Stimulated activated CD4-positive, alpha-beta T cell treated with anti-CD3 and anti-CD28 coated beads, Interleukin-2, amount 100 ng/mL, for 4 hours (primary cell): ENCODE measurements around the gene TLCD1.

Experiments used
- DNase-seq: peaks from one replicate; pipeline ENCODE4 v3.0.0-alpha.2; 2020; ENCODE audit warnings: low read depth

Gene TLCD1, protein sequence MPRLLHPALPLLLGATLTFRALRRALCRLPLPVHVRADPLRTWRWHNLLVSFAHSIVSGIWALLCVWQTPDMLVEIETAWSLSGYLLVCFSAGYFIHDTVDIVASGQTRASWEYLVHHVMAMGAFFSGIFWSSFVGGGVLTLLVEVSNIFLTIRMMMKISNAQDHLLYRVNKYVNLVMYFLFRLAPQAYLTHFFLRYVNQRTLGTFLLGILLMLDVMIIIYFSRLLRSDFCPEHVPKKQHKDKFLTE

DNA sequence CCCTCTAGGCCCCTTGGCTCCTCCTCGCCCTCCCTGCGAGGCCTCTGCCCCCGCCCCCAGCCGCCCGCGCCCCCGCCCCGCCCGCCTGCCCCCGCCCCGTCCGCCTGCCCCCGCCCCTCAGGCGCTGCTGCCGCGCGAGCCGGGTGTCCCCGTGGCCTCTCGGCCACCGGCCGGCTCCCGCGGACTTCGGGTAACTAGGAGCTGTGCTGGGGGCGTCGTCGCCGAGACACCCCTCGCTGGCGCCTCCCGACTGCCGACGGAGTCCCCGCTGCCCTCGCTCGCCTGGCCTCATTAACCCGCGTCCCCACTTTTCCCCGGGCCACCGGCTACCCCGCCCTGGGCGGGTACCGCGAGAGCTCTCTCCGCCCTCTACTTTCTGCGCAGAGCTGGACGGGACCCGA lies at the start of gene TLCD1:
Gene TLCD1, minus strand, starts transcription at position 8 of the 401 bp plus-strand sequence. CDS start 136 bp downstream, outside the sequence.
- no peak for DNase-seq

DNA sequence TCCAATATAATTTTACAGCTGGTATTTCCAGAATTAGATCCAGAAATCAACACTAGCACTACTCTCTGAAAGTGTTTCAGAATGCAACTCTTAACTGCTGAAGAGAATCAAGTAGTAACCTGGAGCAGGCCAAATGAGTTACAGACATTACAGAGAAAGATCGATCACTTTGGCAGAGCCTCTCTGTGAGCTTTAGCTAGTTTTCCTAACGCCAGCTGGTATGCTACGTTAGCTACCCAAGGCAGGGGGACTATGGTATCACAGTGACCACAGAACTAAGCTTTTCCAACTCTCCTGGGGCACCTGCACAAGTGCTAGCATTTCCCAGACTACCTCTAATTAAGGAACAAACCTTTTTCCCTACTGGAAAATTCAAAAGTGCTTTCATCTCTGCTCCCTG lies 48.2 kb upstream of the TLCD1 start:
- no peak for DNase-seq

- DNase-seq = no peak
Measured at GRCh38 chr17:28773736-28774135, 47.7 kb upstream of the TLCD1 start.

DNA sequence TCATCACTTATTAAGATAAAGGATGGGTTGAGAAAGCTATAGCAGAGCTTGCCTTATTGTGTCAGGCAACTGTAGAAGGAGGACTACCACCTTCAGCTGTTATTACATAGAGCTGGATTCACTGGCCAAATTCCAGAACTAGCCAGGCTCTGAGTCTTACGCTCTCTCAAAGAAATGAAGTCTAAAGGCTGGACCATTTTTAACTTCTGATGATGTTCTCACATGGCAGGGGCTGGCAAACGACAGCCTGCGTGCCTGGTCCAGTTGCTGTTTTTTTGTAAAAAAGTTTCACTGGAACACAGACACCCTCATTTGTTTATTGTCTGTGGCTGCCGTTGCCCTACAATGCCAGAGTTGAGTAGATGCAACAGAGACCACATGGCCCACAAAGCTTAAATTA lies 39.0 kb upstream of the TLCD1 start:
- no peak for DNase-seq

- DNase-seq = peak; percentile 70
Measured at GRCh38 chr17:28763804-28764266, 37.8 kb upstream of the TLCD1 start.

- DNase-seq = no peak
Measured at GRCh38 chr17:28763137-28763799, 37.2 kb upstream of the TLCD1 start.

GRCh38 chr17:28760601-28761562 lies 34.8 kb upstream of the TLCD1 start:
- no peak for DNase-seq

- DNase-seq = no peak
Measured at GRCh38 chr17:28759256-28759865, 33.3 kb upstream of the TLCD1 start.

- DNase-seq = no peak
Measured at GRCh38 chr17:28758411-28759121, 32.5 kb upstream of the TLCD1 start.

DNA sequence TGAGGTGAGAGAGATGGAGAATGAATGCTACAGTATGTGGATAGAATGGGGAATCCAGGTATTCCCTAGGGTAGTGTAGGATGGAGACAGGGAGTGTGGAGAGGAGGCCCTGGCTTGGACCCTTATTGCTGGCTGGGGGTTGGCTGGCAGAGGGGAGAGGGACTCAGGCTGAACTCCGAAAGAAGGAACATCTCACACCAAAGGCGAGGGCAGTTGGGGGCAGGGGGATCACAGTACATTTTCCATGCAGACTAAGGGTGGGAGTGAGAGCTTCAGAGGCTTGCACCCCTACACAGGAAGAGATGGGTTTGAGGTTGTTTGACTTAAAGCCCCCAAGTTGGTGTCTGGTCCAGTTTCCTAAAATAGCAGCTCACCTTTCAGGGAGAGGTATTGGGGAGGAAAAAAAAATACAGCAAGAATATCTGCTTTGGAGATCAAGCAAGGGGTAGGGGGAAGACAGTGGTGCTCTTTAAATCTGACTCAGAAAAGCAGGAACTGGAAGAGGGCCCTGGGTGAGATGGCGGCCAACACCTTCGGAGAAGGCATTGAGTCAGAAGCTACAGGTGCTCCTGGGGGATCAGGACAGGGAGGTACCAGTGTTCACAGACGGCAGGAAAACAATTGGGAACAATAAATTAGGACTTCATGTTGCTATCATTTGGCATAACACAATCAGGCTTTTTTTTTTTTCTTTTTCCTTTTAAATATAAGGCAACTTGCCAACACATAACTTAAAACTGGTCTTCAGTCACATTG lies 30.2 kb upstream of the TLCD1 start:
- no peak for DNase-seq

GRCh38 chr17:28755486-28755885 lies 29.5 kb upstream of the TLCD1 start:
- DNase-seq = no peak

GRCh38 chr17:28751600-28752366 lies 25.8 kb upstream of the TLCD1 start:
- no peak for DNase-seq

GRCh38 chr17:28750178-28751047 lies 24.4 kb upstream of the TLCD1 start:
- peak; percentile 76 for DNase-seq

DNA sequence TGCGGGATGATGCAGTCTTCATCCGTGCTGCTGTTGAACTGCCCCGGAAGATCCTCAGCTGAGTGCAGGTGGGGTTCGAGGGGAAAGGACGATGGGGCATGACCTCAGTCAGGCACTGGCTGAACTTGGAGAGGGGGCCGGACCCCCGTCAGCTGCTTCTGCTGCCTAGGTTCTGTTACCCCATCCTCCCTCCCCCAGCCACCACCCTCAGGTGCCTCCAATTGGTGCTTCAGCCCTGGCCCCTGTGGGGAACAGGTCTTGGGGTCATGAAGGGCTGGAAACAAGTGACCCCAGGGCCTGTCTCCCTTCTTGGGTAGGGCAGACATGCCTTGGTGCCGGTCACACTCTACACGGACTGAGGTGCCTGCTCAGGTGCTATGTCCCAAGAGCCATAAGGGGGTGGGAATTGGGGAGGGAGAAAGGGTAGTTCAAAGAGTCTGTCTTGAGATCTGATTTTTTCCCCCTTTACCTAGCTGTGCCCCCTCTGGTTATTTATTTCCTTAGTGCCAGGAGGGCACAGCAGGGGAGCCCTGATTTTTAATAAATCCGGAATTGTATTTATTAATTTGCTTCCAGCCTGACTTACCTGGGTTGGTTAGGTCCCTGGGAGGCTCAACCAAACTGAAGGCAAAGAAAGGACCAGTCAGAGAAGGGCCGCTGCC lies 23.6 kb upstream of the TLCD1 start:
- DNase-seq = no peak

DNA sequence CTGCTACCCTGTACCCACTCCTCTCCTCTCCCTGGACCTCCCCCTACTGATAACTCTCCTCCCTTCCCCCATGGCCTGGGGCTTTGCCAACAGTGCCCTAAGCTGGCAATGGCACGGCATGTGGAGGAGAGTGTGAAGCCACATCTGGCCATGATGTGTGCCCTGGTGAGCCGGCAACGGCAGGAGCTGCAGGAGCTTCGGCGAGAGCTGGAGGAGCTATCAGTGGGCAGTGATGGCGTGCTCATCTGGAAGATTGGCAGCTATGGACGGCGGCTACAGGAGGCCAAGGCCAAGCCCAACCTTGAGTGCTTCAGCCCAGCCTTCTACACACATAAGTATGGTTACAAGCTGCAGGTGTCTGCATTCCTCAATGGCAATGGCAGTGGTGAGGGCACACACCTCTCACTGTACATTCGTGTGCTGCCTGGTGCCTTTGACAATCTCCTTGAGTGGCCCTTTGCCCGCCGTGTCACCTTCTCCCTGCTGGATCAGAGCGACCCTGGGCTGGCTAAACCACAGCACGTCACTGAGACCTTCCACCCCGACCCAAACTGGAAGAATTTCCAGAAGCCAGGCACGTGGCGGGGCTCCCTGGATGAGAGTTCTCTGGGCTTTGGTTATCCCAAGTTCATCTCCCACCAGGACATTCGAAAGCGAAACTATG lies 23.0 kb upstream of the TLCD1 start:
- no peak for DNase-seq

DNA sequence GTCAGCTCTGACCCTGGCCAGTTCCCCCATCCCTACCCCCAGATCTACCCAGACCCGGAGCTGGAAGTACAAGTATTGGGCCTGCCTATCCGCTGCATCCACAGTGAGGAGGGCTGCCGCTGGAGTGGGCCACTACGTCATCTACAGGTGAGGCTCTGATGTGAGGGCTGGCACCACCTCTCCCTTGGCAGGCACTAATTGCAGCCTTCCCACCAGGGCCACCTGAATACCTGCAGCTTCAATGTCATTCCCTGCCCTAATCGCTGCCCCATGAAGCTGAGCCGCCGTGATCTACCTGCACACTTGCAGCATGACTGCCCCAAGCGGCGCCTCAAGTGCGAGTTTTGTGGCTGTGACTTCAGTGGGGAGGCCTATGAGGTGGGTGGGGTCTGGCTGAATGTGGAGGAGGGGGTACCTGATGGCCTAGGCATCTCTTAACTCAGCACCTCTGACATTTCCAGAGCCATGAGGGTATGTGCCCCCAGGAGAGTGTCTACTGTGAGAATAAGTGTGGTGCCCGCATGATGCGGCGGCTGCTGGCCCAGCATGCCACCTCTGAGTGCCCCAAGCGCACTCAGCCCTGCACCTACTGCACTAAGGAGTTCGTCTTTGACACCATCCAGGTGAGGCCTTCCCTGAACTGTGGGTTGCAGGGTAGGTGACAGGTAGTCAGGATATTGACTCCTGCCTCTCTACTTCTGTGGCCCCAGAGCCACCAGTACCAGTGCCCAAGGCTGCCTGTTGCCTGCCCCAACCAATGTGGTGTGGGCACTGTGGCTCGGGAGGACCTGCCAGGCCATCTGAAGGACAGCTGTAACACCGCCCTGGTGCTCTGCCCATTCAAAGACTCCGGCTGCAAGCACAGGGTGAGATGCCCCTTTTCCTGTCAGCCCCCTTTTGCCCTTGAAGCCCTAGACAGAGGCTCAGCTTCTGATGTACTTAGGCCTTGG lies 22.0 kb upstream of the TLCD1 start:
- DNase-seq = no peak
